ENCODE measurements around the gene LBP. TPM values are rescaled to one million over a fixed set of nuclear protein-coding genes. Genes with fewer than 3 reads are reported as not detected.

LBP gene
- total RNA-seq, 4 donors from 2014 or later, result 0.95 to 59.9 (median 7.0) TPM

- DNase-seq (ENCODE audit: low spot score), result no peak
- no peak for TF ChIP-seq CTCF (IDR thresholded peaks at IDR 0.05)
Observed at GRCh38 chr20:38339997-38340396, 6.3 kb upstream of the LBP start.

GRCh38 chr20:38340693-38341092, 5.6 kb upstream of the LBP start:
- DNase-seq (ENCODE audit: low spot score) (no peak), ATAC-seq (ENCODE audit: low FRiP score) (no peak)
- no peak for TF ChIP-seq CTCF (IDR thresholded peaks at IDR 0.05)

More at GRCh38 chr20:38339997-38340396, 6.3 kb upstream of the LBP start:
- ATAC-seq (ENCODE audit: low FRiP score), result no peak

DNA sequence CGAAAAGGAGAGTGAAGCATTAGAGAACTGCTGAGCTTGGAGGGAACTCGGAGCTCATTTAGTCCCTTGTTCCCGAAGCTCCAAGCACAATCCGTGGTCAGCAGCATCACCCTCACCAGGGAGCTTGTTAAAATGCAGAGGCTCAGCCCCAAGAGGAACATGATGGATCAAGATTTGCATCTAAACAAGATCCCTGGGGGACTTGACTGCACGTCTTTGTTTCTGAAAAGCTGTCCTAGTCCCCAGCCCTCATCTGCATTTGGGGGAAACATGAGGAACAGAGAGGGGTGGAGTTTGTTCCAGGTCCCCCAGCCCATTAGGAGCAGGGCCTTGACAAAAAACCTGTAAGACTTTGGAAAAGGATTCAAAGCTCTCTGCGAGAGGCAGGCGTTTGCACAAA, 4.1 kb upstream of the LBP start:
- no peak for TF ChIP-seq CTCF (IDR thresholded peaks at IDR 0.05)
- DNase-seq (ENCODE audit: low spot score), result no peak
- ATAC-seq (ENCODE audit: low FRiP score), result no peak

- TF ChIP-seq CTCF (IDR thresholded peaks at IDR 0.05), result no peak
- DNase-seq (ENCODE audit: low spot score) (no peak), ATAC-seq (ENCODE audit: low FRiP score) (no peak)
Observed at GRCh38 chr20:38342713-38343310, 3.5 kb upstream of the LBP start.

DNA sequence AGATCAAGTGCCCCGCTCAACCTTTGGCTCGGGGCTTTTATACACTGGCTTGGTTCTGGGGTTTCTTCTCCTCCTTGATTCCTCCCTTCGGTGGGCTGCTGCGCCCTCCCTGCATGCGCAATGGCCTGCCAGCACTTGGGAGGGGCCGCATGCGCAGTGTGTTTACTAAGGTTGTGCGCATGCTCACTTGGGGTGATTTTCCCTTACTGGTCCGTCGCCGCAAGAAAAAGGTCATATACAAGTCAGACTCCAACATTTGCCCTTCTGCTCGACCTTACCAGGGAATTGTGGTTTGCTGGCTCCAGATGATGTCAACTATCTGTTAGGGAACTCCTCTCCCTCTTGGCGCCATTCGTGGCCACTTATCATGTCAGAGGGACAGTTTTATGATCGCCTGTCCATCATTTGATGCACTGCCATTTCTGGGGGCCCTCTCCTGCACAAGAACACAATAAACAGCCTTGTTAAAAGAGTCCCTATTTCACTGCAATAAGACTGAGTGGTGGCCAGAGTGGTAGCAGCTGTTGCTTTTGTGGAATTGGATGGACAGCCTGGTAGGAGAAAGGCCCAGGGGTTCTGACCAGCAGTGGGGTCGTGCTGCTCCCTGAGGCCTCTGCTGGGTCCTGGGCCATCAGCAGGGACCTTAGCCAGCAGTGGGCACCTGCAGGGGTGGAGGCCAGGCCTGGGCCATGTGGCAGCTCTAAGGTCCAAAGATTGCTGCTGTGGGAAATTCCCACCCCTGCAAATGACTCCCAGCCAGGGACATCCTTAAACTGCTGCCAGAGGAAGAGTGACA, 2.8 kb upstream of the LBP start:
- DNase-seq (ENCODE audit: low spot score) (peak; percentile 47), ATAC-seq (ENCODE audit: low FRiP score) (no peak)
- TF ChIP-seq CTCF (IDR thresholded peaks at IDR 0.05), result no peak

- ATAC-seq (ENCODE audit: low FRiP score) (no peak), DNase-seq (ENCODE audit: low spot score) (no peak)
- TF ChIP-seq CTCF (IDR thresholded peaks at IDR 0.05), result no peak
Observed at GRCh38 chr20:38344107-38344701, 2.1 kb upstream of the LBP start.

Measured in omental fat pad (tissue), 4 donors.